WTC11 (cell line): ENCODE measurements around the gene RNF222. TPM values are rescaled to one million over a fixed set of nuclear protein-coding genes. Genes with fewer than 3 reads are reported as not detected.

ENCODE experiments used
- ATAC-seq: fragments of 200-7000 bp; cut with Tn5 transposase; 2 replicates; pipeline ENCODE4 v1.10.0; 2021; ENCODE audit warnings: mild to moderate bottlenecking, moderate library complexity
- CTCF ChIA-PET: fragments of 300-600 bp; sonication (Branson Sonifier 250); formaldehyde crosslinking; loops from one replicate; lab custom pipeline; 2021; ENCODE audit warnings: antibody characterized with exemption; lab: Charles Lee
- POLR2A ChIA-PET: fragments of 350-600 bp; sonication (Branson Sonifier 250); formaldehyde crosslinking; loops from one replicate; lab custom pipeline; 2021; ENCODE audit warnings: antibody characterized with exemption; lab: Charles Lee
- DNase-seq: peaks from one replicate; pipeline ENCODE4 v3.0.0; 2021; ENCODE audit warnings: low spot score
- H3K27ac Mint-ChIP-seq: 2 replicates; pipeline ENCODE4 v1.8.0; 2021; ENCODE audit warnings: mixed read lengths
- H3K27me3 Mint-ChIP-seq: 2 replicates; pipeline ENCODE4 v1.8.0; 2021; ENCODE audit warnings: low read depth, mild to moderate bottlenecking, moderate library complexity, mixed read lengths
- H3K36me3 Mint-ChIP-seq: 2 replicates; pipeline ENCODE4 v1.8.0; 2021; ENCODE audit warnings: mixed read lengths
- H3K4me1 Mint-ChIP-seq: 2 replicates; pipeline ENCODE4 v1.8.0; 2022; ENCODE audit warnings: mixed read lengths
- H3K4me3 Mint-ChIP-seq: 2 replicates; pipeline ENCODE4 v1.8.0; 2021; ENCODE audit warnings: mild to moderate bottlenecking, moderate library complexity, mixed read lengths
- H3K9me3 Mint-ChIP-seq: 2 replicates; pipeline ENCODE4 v1.8.0; 2021; ENCODE audit warnings: mixed read lengths
- ATF1 ChIP-seq: sonication (generic); formaldehyde crosslinking; IDR thresholded peaks from 2 replicates; pipeline ENCODE4 v1.8.1; 2023; ENCODE audit warnings: mild to moderate bottlenecking, moderate library complexity, missing genetic modification reagents
- ESRRA ChIP-seq: sonication (generic); formaldehyde crosslinking; IDR thresholded peaks from 2 replicates; pipeline ENCODE4 v1.8.1; 2022; ENCODE audit warnings: mild to moderate bottlenecking, missing genetic modification reagents, borderline replicate concordance
- FOXJ3 ChIP-seq: sonication (generic); formaldehyde crosslinking; IDR thresholded peaks from 2 replicates; pipeline ENCODE4 v1.9.0; 2021; ENCODE audit warnings: missing genetic modification reagents, mild to moderate bottlenecking, borderline replicate concordance
- GABPB1 ChIP-seq: sonication (generic); formaldehyde crosslinking; IDR thresholded peaks from 2 replicates; pipeline ENCODE4 v1.8.1; 2023; ENCODE audit warnings: mild to moderate bottlenecking, missing genetic modification reagents
- HMGA2 ChIP-seq: fragments of 250-450 bp; sonication (Bioruptor Pico); IDR thresholded peaks from 2 replicates; pipeline ENCODE4 v1.4.0; 2021; ENCODE audit warnings: mild to moderate bottlenecking, moderate library complexity
- NFE2L1 ChIP-seq: sonication (generic); formaldehyde crosslinking; IDR thresholded peaks from 2 replicates; pipeline ENCODE4 v1.8.1; 2023; ENCODE audit warnings: missing genetic modification reagents
- PRDM15 ChIP-seq: sonication (generic); formaldehyde crosslinking; IDR thresholded peaks from 2 replicates; pipeline ENCODE4 v1.8.0; 2022; ENCODE audit warnings: missing genetic modification reagents
- TCF7 ChIP-seq: sonication (generic); formaldehyde crosslinking; IDR thresholded peaks from 2 replicates; pipeline ENCODE4 v1.8.0; 2022; ENCODE audit warnings: mild to moderate bottlenecking, low read depth, missing genetic modification reagents, moderate library complexity
- ZBTB43 ChIP-seq: sonication (generic); formaldehyde crosslinking; IDR thresholded peaks from 2 replicates; pipeline ENCODE4 v1.8.1; 2023; ENCODE audit warnings: mild to moderate bottlenecking, missing genetic modification reagents
- ZNF138 ChIP-seq: sonication (generic); formaldehyde crosslinking; conservative IDR thresholded peaks from 2 replicates; pipeline ENCODE4 v1.8.1; 2022; ENCODE audit warnings: mild to moderate bottlenecking, moderate library complexity, missing genetic modification reagents
- ZNF423 ChIP-seq: fragments of 250-450 bp; sonication (Bioruptor Pico); IDR thresholded peaks from 2 replicates; pipeline ENCODE4 v2.1.2; 2022; ENCODE audit warnings: mild to moderate bottlenecking, moderate library complexity
- ZNF512 ChIP-seq: sonication (generic); formaldehyde crosslinking; IDR thresholded peaks from 2 replicates; pipeline ENCODE4 v1.8.1; 2022; ENCODE audit warnings: missing genetic modification reagents, borderline replicate concordance
- total RNA-seq: library from RNA; stranded (reverse); gene quantifications from 3 replicates; pipeline ENCODE4 v1.2.3, GENCODE V29; 2021
- TF ChIP-seq, protein P1 (sequence below): sonication (generic); formaldehyde crosslinking; IDR thresholded peaks from 2 replicates; pipeline ENCODE4 v1.8.0; 2022; ENCODE audit warnings: mild to moderate bottlenecking, missing genetic modification reagents
- TF ChIP-seq, protein P2 (sequence below): fragments of 250-450 bp; sonication (Bioruptor Pico); conservative IDR thresholded peaks from 2 replicates; pipeline ENCODE4 v1.9.0; 2021; ENCODE audit warnings: mild to moderate bottlenecking

The RNF222 gene
- total RNA-seq, 1 experiment from 2014 or later, result not detected

GRCh38 chr17:8421571-8421970 is 23.9 kb upstream of the RNF222 start:
- ChIA-PET POLR2A (no interaction called here), CTCF (interaction anchor here (0.9 to 2.4 kb wide), 3 partner anchors 8 to 38 kb away, joined by 3 to 17 read pairs (median 3); no protein-coding TSS in a partner anchor)
- TF ChIP-seq ZNF138 (CRISPR knock-in tag), result no peak
- no peak for TF ChIP-seq ZBTB43 (CRISPR knock-in tag)
- no peak for TF ChIP-seq ATF1 (CRISPR knock-in tag)
- no peak for TF ChIP-seq PRDM15 (CRISPR knock-in tag)
- no peak for TF ChIP-seq ZNF512 (CRISPR knock-in tag)
- TF ChIP-seq ZNF423 (CRISPR knock-in tag), result no peak
- TF ChIP-seq ESRRA (CRISPR knock-in tag), result no peak
- TF ChIP-seq, protein P1, sequence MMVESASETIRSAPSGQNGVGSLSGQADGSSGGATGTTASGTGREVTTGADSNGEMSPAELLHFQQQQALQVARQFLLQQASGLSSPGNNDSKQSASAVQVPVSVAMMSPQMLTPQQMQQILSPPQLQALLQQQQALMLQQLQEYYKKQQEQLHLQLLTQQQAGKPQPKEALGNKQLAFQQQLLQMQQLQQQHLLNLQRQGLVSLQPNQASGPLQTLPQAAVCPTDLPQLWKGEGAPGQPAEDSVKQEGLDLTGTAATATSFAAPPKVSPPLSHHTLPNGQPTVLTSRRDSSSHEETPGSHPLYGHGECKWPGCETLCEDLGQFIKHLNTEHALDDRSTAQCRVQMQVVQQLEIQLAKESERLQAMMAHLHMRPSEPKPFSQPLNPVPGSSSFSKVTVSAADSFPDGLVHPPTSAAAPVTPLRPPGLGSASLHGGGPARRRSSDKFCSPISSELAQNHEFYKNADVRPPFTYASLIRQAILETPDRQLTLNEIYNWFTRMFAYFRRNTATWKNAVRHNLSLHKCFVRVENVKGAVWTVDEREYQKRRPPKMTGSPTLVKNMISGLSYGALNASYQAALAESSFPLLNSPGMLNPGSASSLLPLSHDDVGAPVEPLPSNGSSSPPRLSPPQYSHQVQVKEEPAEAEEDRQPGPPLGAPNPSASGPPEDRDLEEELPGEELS (CRISPR knock-in tag), result no peak
- no peak for TF ChIP-seq TCF7
- TF ChIP-seq FOXJ3 (CRISPR knock-in tag), result no peak
- no peak for TF ChIP-seq NFE2L1 (CRISPR knock-in tag)
- no peak for TF ChIP-seq HMGA2 (CRISPR knock-in tag)
- TF ChIP-seq, protein P2, sequence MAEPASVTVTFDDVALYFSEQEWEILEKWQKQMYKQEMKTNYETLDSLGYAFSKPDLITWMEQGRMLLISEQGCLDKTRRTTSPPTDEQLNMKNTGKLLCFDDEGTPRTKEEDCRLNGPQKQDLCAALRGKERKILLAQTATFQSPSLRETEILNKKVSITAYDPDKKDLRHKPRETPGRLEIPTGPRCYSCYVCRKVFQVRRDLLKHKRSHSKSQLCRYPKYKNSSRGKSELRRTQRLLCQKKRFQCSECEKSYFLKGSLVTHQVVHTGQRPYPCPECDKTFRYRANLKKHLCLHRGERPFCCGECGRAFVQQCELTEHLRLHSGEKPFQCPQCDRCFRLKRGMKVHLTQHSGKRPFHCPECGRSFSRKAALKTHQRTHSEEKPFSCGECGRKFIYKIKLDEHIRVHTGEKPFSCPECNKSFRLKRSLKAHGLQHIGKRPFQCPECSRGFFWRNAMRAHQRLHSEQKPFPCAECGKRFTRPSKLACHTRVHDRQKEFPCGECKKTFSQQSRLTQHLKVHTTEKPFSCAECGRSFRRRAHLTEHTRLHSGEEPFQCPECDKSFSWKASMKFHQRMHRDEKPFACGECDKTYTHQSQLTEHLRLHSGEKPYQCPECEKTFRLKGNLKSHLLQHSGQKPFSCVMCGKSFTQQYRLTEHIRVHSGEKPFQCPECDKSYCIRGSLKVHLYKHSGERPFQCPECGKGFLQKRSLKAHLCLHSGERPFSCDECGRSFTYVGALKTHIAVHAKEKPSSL (CRISPR knock-in tag), result no peak
- no peak for TF ChIP-seq GABPB1 (CRISPR knock-in tag)
- no peaks in the 10 kb centered on the region for H3K4me1 Mint-ChIP-seq
- H3K27ac Mint-ChIP-seq, result no peak overlapping the region
- H3K4me3 Mint-ChIP-seq, result no peak overlapping the region
- H3K36me3 Mint-ChIP-seq, result no peaks in the 10 kb centered on the region
- ATAC-seq (no peak), DNase-seq (no peak)
- H3K9me3 Mint-ChIP-seq, result no peaks in the 10 kb centered on the region
- peaks cover 14% of the 10 kb centered on the region for H3K27me3 Mint-ChIP-seq
